GM21723 (cell line): ENCODE results near the gene ZNF683.
"Not testable (repeated sequence)": the region's sequence is repeated elsewhere in the genome, so short reads cannot be mapped to it uniquely, and the experiment has no call there.

Experiments used
- ATAC-seq: cut with Tn5 transposase; IDR thresholded peaks from one replicate; pipeline ENCODE4 v1.9.1; 2021; ENCODE audit warnings: mild to moderate bottlenecking, moderate library complexity; ENCODE audit not compliant: unreplicated experiment

ZNF683 gene

GRCh38 chr1:26372611-26373010 lies at the start of gene ZNF683:
Gene ZNF683, minus strand, starts transcription at chr1:26372750. Its CDS starts 4,179 bp downstream, at chr1:26368571.
- ATAC-seq: not testable (repeated sequence)

- ATAC-seq: no peak
Measured at GRCh38 chr1:26419494-26419893, 46.9 kb upstream of the ZNF683 start.

GRCh38 chr1:26418865-26419349 lies 46.4 kb upstream of the ZNF683 start:
- ATAC-seq: no peak

GRCh38 chr1:26417111-26417759 lies 44.7 kb upstream of the ZNF683 start:
- ATAC-seq: no peak

GRCh38 chr1:26413031-26413430 lies 40.5 kb upstream of the ZNF683 start:
- ATAC-seq: no peak

GRCh38 chr1:26412180-26412840 lies 39.8 kb upstream of the ZNF683 start:
- ATAC-seq: no peak

DNA sequence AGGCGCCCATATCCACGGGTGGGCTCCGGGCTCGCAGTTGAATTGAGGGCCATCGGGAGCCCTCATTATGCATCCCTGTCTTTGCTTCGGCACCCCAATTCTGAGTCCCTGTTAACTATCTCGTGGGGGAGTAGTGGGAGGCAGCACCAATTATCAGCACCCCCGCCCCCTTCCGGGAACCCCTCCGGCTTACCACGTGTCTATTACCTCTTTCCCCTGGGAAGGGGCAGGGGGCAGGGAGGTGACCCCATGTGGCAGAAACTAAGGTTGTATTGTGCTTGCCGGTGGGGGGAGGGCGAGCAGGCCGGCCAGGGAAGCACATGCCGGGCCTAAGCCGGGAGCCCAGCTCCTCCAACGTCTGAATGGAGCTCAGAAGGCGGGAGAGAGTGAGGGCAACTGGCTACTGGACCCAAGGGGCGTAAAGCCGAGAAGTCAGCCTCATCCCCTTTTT lies 39.1 kb upstream of the ZNF683 start:
- ATAC-seq: no peak

DNA sequence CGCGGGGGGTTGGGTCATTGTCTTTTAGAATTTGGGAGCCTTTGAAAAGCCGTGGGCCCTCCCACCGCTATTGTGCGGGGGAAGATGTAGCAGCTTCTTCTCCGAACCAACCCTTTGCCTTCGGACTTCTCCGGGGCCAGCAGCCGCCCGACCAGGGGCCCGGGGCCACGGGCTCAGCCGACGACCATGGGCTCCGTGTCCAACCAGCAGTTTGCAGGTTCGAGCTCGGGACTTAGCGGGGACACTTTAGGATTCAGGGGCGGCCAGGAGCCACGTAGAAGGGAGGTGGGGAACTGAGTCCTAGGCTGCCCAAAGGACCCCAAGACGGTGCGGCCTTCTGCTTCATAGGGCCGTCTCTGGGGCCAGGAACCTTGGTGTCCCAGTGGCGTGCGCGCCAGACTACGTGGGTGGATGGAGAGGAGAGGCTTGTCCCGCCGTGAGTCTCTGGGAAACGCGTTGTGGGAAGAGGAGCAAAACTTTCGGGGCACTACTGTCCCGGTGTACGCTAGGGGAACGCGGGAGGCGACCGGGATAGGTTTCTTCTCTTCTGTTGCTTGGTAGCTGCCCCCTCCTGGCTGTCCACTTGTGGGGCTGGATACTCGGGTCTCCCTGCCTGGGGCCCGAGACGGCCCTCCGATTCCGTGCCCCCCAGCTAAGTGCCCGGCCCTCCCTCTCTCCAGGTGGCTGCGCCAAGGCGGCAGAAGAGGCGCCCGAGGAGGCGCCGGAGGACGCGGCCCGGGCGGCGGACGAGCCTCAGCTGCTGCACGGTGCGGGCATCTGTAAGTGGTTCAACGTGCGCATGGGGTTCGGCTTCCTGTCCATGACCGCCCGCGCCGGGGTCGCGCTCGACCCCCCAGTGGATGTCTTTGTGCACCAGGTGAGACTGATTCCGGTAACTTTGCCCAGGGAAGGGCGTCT lies 38.4 kb upstream of the ZNF683 start, which contains the start of gene LIN28A:
LIN28A (plus strand) TSS at position 112 of the 918 bp plus-strand sequence; CDS start at position 187, 75 bp downstream.
- no peak for ATAC-seq

- ATAC-seq: no peak
Measured at GRCh38 chr1:26409191-26409807, 36.7 kb upstream of the ZNF683 start.

GRCh38 chr1:26408604-26409003 lies 36.1 kb upstream of the ZNF683 start:
- no peak for ATAC-seq

GRCh38 chr1:26405281-26405915 lies 32.8 kb upstream of the ZNF683 start:
- ATAC-seq: no peak

DNA sequence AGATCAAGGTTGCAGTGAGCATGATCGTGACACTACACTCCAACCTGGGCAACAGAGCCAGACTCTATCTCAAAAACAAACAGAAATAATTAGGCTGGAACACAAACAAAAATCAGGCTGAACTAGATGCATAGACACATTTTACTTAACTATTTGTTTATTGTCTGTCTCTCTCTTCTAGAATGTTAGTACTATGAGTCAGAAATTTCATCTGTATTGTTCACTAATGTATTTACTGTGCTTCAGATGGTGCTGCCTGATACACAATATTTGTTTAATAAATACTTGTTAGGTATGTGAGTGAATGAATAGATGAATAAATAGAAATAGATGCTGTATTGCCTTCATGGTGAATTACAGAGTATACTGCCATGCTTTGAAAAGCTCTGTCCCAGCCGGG lies 32.1 kb upstream of the ZNF683 start:
- no peak for ATAC-seq

DNA sequence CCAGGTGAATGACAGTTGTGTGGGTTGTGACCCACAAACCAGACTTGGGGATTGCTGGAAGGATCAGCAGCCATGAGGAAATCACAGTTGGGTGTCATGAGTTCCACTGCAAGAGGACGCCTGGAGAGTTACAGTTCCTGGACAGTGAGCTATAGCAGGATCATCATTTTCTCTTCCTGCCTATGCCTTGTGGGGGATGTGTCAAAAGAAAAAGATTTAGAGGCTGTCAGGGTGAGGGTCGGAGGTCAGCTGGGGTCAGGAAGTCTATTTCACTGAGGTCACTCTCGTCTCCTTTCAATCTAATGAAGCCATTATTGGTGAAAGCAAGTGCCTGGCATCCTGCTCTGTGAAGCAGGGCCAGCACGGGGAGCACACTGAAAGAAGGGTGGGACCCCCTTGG lies 31.1 kb upstream of the ZNF683 start:
- no peak for ATAC-seq

DNA sequence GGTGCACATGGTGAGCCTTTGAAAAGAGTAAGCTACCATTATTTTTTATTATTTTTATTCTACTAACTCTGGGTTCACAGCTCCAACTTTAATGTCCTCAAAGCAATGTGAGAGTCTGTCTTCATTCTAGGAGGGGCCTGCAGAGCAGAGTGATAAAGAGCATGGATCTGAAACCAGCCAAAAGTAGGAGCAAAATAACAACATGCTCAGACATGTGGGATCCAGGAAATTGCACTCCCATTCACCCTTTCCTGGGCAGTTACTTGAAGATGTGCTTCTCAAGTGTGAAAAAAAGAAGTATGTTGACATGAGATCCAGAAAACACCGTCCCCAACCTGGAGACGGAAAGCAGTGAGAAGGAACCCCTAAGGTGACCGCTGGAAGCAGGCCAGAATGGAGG lies 29.3 kb upstream of the ZNF683 start:
- no peak for ATAC-seq

- no peak for ATAC-seq
Measured at GRCh38 chr1:26399034-26399433, 26.5 kb upstream of the ZNF683 start.

DNA sequence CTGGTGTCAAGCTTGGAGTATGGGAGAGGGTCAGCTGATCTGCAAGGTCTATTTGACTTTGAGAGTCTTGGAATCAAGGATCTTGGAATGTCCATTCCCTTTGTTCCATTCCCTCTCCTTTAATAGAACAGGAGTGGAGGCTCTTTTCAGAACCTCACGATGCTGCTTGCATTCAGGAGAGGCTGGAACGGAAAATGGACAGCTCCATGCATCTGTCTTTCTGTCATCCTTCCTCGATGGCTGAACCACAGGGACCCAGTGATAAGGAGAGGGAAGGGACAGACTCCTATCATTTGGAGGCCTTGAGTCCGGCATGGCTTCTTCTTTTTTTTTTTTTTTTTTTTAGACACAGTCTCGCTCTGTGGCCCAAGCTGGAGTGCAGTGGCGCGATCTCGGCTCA lies 23.2 kb upstream of the ZNF683 start:
- no peak for ATAC-seq

- no peak for ATAC-seq
Measured at GRCh38 chr1:26391450-26391849, 18.9 kb upstream of the ZNF683 start.

GRCh38 chr1:26389604-26390247 lies 17.2 kb upstream of the ZNF683 start:
- ATAC-seq: no peak

GRCh38 chr1:26388791-26389445 lies 16.4 kb upstream of the ZNF683 start:
- no peak for ATAC-seq
